GM12878 (cell line): ENCODE measurements around the gene CLASP1. TPM values are rescaled to one million over a fixed set of nuclear protein-coding genes. Genes with fewer than 3 reads are reported as not detected.

Experiments used
- ATAC-seq: fragments of 200-7000 bp; cut with Tn5 transposase; 3 replicates; pipeline ENCODE4 v1.9.1; 2020; ENCODE audit warnings: mild to moderate bottlenecking, moderate library complexity
- BruUV-seq: library from RNA; stranded (reverse); fragments of 400-500 nt; replicated peaks from 2 replicates; lab custom pipeline; 2021; lab: Mats Ljungman, UMichigan
- CTCF ChIA-PET: fragments of 300-600 bp; sonication (Branson Sonifier 250); formaldehyde crosslinking; extraction: SDS; loops from one replicate; lab custom pipeline; 2021; ENCODE audit warnings: inconsistent platforms; lab: Yijun Ruan, JAX
- POLR2A ChIA-PET: fragments of 350-600 bp; formaldehyde crosslinking; extraction: SDS; loops from one replicate; lab custom pipeline; 2021; ENCODE audit warnings: inconsistent platforms; lab: Charles Lee
- RAD21 ChIA-PET: fragments of 300-600 bp; sonication (Branson Sonifier 250); formaldehyde crosslinking; loops from one replicate; lab custom pipeline; 2023; ENCODE audit warnings: antibody characterized with exemption; ENCODE audit not compliant: unreplicated experiment; lab: Charles Lee
- SMC1A ChIA-PET: fragments of 300-600 bp; sonication (Branson Sonifier 250); formaldehyde crosslinking; loops from one replicate; lab custom pipeline; 2023; ENCODE audit not compliant: unreplicated experiment, uncharacterized antibody; lab: Charles Lee
- DNase-seq: peaks from one replicate; pipeline ENCODE4 v3.0.0-alpha.2; 2011; ENCODE audit warnings: low read depth, low spot score
- FAIRE-seq: peaks from 3 replicates; lab custom pipeline; 2011; peaks lifted over from hg19 to GRCh38; lab: Jason Lieb, UNC
- H2AFZ ChIP-seq: 2 replicates; pipeline ENCODE4 v1.6.0; 2011; ENCODE audit warnings: low read depth, low read length, control low read depth; ENCODE audit not compliant: control insufficient read depth
- H3K27ac ChIP-seq: 2 replicates; pipeline ENCODE4 v1.5.1; 2011; ENCODE audit warnings: control low read depth; ENCODE audit not compliant: control insufficient read depth, insufficient read depth
- H3K27me3 ChIP-seq, 2 experiments: replicated peaks in 1 of 2; 2 replicates each; pipeline versions ENCODE4 v1.6.0 to v1.6.1; 2011; ENCODE audit warnings: low read length in 1 of 2; ENCODE audit not compliant: control insufficient read depth in 2 of 2, insufficient read depth in 2 of 2
- H3K36me3 ChIP-seq, 2 experiments: 2 replicates each; pipeline ENCODE4 v1.5.1; 2011; ENCODE audit warnings: low read length in 1 of 2; ENCODE audit not compliant: control insufficient read depth in 2 of 2, insufficient read depth in 2 of 2
- H3K4me1 ChIP-seq: 2 replicates; pipeline ENCODE4 v1.6.1; 2011; ENCODE audit warnings: mild to moderate bottlenecking, low read length, moderate library complexity, mixed read lengths; ENCODE audit not compliant: control insufficient read depth, insufficient read depth
- H3K4me2 ChIP-seq: 2 replicates; pipeline ENCODE4 v1.6.0; 2011; ENCODE audit warnings: control low read depth; ENCODE audit not compliant: control insufficient read depth, insufficient read depth
- H3K4me3 ChIP-seq: fragments of 200-600 bp; sonication (generic); 2 replicates; pipeline ENCODE4 v1.5.1; 2016
- H3K79me2 ChIP-seq: 2 replicates; pipeline ENCODE4 v1.6.0; 2011; ENCODE audit warnings: low read length; ENCODE audit not compliant: control insufficient read depth, insufficient read depth
- H3K9ac ChIP-seq: 2 replicates; pipeline ENCODE4 v1.8.0; 2011; ENCODE audit warnings: low read length, control low read depth, mixed read lengths; ENCODE audit not compliant: control insufficient read depth, insufficient read depth
- H3K9me3 ChIP-seq: replicated peaks from 3 replicates; pipeline ENCODE4 v1.5.1; 2011; ENCODE audit warnings: mild to moderate bottlenecking, low read length; ENCODE audit not compliant: control insufficient read depth, insufficient read depth
- H4K20me1 ChIP-seq: 2 replicates; pipeline ENCODE4 v1.6.0; 2011; ENCODE audit not compliant: control insufficient read depth, insufficient read depth
- ATF3 ChIP-seq: IDR thresholded peaks from 2 replicates; pipeline ENCODE4 v1.6.1; 2011; ENCODE audit warnings: low read depth, mild to moderate bottlenecking, low read length, moderate library complexity, borderline replicate concordance; ENCODE audit errors: extremely low read depth
- ATF7 ChIP-seq: fragments of 450-650 bp; IDR thresholded peaks from 2 replicates; pipeline ENCODE4 v1.6.1; 2016; ENCODE audit warnings: low read depth, mild to moderate bottlenecking
- CBFB ChIP-seq: IDR thresholded peaks from 2 replicates; pipeline ENCODE4 v1.6.1; 2016; ENCODE audit warnings: antibody characterized with exemption, low read depth
- EZH2 ChIP-seq: IDR thresholded peaks from 2 replicates; pipeline ENCODE4 v1.6.1; 2012; ENCODE audit warnings: low read depth, mild to moderate bottlenecking, control low read depth, inconsistent platforms, low read length, borderline replicate concordance; ENCODE audit not compliant: control insufficient read depth
- HDAC2 ChIP-seq: fragments of 200-600 bp; sonication (generic); IDR thresholded peaks from 2 replicates; pipeline ENCODE4 v1.6.1; 2017
- IKZF2 ChIP-seq, 2 experiments: fragments of 450-650 bp; IDR thresholded peaks; 2 replicates each; pipeline ENCODE4 v1.6.1; 2017; ENCODE audit warnings: mild to moderate bottlenecking in 2 of 2, moderate library complexity in 2 of 2
- SP1 ChIP-seq: IDR thresholded peaks from one replicate; pipeline ENCODE4 v1.6.1; 2011; ENCODE audit warnings: low read depth, low read length
- STAT1 ChIP-seq: fragments of 450-650 bp; conservative IDR thresholded peaks from 2 replicates; pipeline ENCODE4 v1.6.1; 2014; ENCODE audit warnings: antibody characterized with exemption, mild to moderate bottlenecking
- SUZ12 ChIP-seq: fragments of 200-600 bp; sonication (generic); IDR thresholded peaks from one replicate; pipeline ENCODE4 v1.6.1; 2018; ENCODE audit warnings: antibody characterized with exemption, mild to moderate bottlenecking; ENCODE audit not compliant: unreplicated experiment
- TCF3 ChIP-seq: IDR thresholded peaks from 2 replicates; pipeline ENCODE4 v1.6.1; 2012; ENCODE audit warnings: low read depth, mild to moderate bottlenecking, low read length, borderline replicate concordance; ENCODE audit not compliant: insufficient read depth
- USF2 ChIP-seq: IDR thresholded peaks from 2 replicates; pipeline ENCODE4 v1.6.1; 2011; ENCODE audit warnings: low read depth, low read length, improper control_type of control experiment, borderline replicate concordance
- ZNF687 ChIP-seq: fragments of 450-650 bp; IDR thresholded peaks from 2 replicates; pipeline ENCODE4 v1.6.1; 2017; ENCODE audit warnings: mild to moderate bottlenecking, moderate library complexity
- WGBS: methylation state at CpG from one replicate; pipeline ENCODE4 v1.1.6; 2016; ENCODE audit warnings: low lambda C conversion rate; ENCODE audit not compliant: insufficient replicate concordance, insufficient coverage; ENCODE audit errors: missing lambda C conversion rate; 5-methylcytosine and 5-hydroxymethylcytosine counted together
- in situ Hi-C: fragments of 300-500 bp; cut with MboI; formaldehyde crosslinking; loops from 9 replicates; pipeline ENCODE4 v1.14.3; 2018; ENCODE audit warnings: mixed read lengths
- intact Hi-C: fragments of 100-400 bp; cut with micrococcal nuclease; formaldehyde crosslinking; loops from one replicate; pipeline ENCODE4 v1.14.2; 2022; ENCODE audit not compliant: unreplicated experiment
- polyA plus RNA-seq, 11 experiments: library from polyadenylated mRNA; depleted of rRNA in 4 of 11; unstranded in 6 of 11; stranded (reverse) in 5 of 11; fragments of >200 nt; fragmentation: Nextera tagmentation in 4 of 11; fragmentation: Illumina TruSeq in 1 of 11; extraction: Ambion mirVana in 4 of 11; extraction: Trizol in 1 of 11; gene quantifications; 1 replicate in 1 of 11; 2 replicates in 10 of 11; pipeline versions ENCODE4 v1.2.1 to v1.2.3, GENCODE V29; 2011 to 2016; ENCODE audit warnings: inconsistent platforms in 2 of 11, missing spikeins in 2 of 11, low read depth in 1 of 11
- total RNA-seq, 4 experiments: library from RNA; depleted of rRNA in 3 of 4; stranded (reverse); fragments of >200 nt in 3 of 4; fragmentation: Illumina TruSeq in 1 of 4; extraction: Trizol in 1 of 4; gene quantifications; 2 replicates each; pipeline versions ENCODE4 v1.2.1 to v1.2.3, GENCODE V29; 2013 to 2021
- TF ChIP-seq, protein P1 (sequence below): IDR thresholded peaks from 2 replicates; pipeline ENCODE4 v1.6.1; 2011; ENCODE audit warnings: borderline replicate concordance, low read depth, mild to moderate bottlenecking, moderate library complexity, mixed read lengths, low read length; ENCODE audit not compliant: insufficient read depth; ENCODE audit errors: extremely low read length

The CLASP1 gene
- total and polyA plus RNA-seq, 10 of the 15 experiments (the other 5 are each of a cell fraction or from before 2014, with no cell fraction given), result 1.4 to 62.4 (median 32.9) TPM

- no peak for TF ChIP-seq SUZ12
Observed at GRCh38 chr2:121359170-121359569, 290.1 kb downstream of the CLASP1 start (continued).

DNA sequence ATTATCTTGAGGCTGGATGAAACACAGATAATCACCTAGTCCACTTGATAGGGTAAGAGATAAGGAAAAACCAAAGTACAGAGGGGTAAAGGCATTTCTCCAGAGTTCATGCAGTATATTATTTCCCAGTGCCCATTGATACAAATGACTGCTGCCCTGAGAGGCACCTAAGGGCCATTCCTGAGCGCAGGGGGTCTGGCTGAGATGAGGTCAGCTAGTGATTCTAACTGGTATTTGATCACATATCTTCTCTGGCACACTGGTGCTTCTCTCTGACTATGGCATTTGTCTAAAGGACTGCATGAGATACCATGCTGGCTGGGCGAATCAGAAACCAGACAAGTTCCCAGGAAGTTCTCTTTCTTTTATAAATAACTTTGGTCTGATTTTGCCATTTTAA lies 291.0 kb downstream of the CLASP1 start:
- no TSS peak for BruUV-seq
- ChIA-PET RAD21 (no interaction called here), CTCF (interaction anchor here (5.9 kb wide), 1 partner anchor 273 kb away, joined by 32 read pairs; no protein-coding TSS in a partner anchor), SMC1A (interaction anchor here (0.6 kb wide), 1 partner anchor 360 kb away, joined by 3 read pairs; no protein-coding TSS in a partner anchor), POLR2A (no interaction called here)
- TF ChIP-seq STAT1, result no peak
- TF ChIP-seq HDAC2, result no peak
- TF ChIP-seq, protein P1, sequence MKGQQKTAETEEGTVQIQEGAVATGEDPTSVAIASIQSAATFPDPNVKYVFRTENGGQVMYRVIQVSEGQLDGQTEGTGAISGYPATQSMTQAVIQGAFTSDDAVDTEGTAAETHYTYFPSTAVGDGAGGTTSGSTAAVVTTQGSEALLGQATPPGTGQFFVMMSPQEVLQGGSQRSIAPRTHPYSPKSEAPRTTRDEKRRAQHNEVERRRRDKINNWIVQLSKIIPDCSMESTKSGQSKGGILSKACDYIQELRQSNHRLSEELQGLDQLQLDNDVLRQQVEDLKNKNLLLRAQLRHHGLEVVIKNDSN, result no peak
- TF ChIP-seq USF2, result no peak
- no peak for TF ChIP-seq ATF7
- TF ChIP-seq SP1, result no peak
- no peak for TF ChIP-seq IKZF2 (IDR thresholded peaks at IDR 0.05)
- no peak for TF ChIP-seq TCF3
- TF ChIP-seq ZNF687, result no peak
- TF ChIP-seq EZH2, result no peak
- no peak for TF ChIP-seq ATF3
- TF ChIP-seq CBFB, result no peak
- DNase-seq (no peak), FAIRE-seq (no peak), ATAC-seq (no peak)
- Histone ChIP-seq H3K79me2 (no peaks in the 10 kb centered on the region), H3K4me3 (no peak overlapping the region), H3K4me1 (no peaks in the 10 kb centered on the region), H3K4me2 (no peak overlapping the region), H3K27me3 (no peaks in the 10 kb centered on the region), H3K9ac (no peak overlapping the region), H3K9me3 (no peaks in the 10 kb centered on the region), H2AFZ (no peak overlapping the region), H4K20me1 (no peaks in the 10 kb centered on the region), H3K36me3 (peaks cover 2 to 20% of the 10 kb centered on the region in 2 experiments; a peak in 2 of 4 replicates), H3K27ac (no peak overlapping the region)
- in situ Hi-C loops, result no loop called here
- intact Hi-C loops, result no loop called here
- 91% methylated on average over 2 of the region's 2 CpGs for WGBS
